Endothelial cell of umbilical vein (primary cell): Measurements from ENCODE around the gene HTT. TPM values are rescaled to one million over a fixed set of nuclear protein-coding genes. Genes with fewer than 3 reads are reported as not detected.

Experiments
- BruUV-seq: library from RNA; stranded (reverse); fragments of 400-500 nt; replicated peaks from 2 replicates; lab custom pipeline; 2021; lab: Mats Ljungman, UMichigan
- CTCF ChIA-PET: fragments of 300-600, 350-600 bp; sonication (Branson Sonifier 250); formaldehyde crosslinking; loops from one replicate; lab custom pipeline; 2021; ENCODE audit warnings: antibody characterized with exemption, inconsistent platforms; lab: Charles Lee
- POLR2A ChIA-PET: fragments of 300-600, 350-600 bp; sonication (Branson Sonifier 250); formaldehyde crosslinking; loops from one replicate; lab custom pipeline; 2021; ENCODE audit warnings: antibody characterized with exemption, inconsistent platforms; lab: Charles Lee
- DNase-seq: peaks from one replicate; pipeline ENCODE4 v3.0.0-alpha.2; 2011; ENCODE audit warnings: low read depth, low spot score
- FAIRE-seq: peaks from 2 replicates; lab custom pipeline; 2011; peaks lifted over from hg19 to GRCh38; lab: Jason Lieb, UNC
- H2AFZ ChIP-seq: 2 replicates; pipeline ENCODE4 v1.6.0; 2012; ENCODE audit warnings: low read depth, low read length, control low read depth, inconsistent platforms
- H3K27ac ChIP-seq: 2 replicates; pipeline ENCODE4 v1.5.1; 2011; ENCODE audit warnings: low read depth, mild to moderate bottlenecking, control low read depth, low read length, moderate library complexity; ENCODE audit not compliant: insufficient read depth
- H3K27me3 ChIP-seq, 2 experiments: 2 replicates each; pipeline versions ENCODE4 v1.6.0 to v1.6.1; 2011; ENCODE audit warnings: low read length in 2 of 2, mixed read lengths in 1 of 2; ENCODE audit not compliant: control insufficient read depth in 2 of 2, insufficient read depth in 2 of 2
- H3K36me3 ChIP-seq, 2 experiments: 2 replicates in 1 of 2; 3 replicates in 1 of 2; pipeline ENCODE4 v1.5.1; 2011; ENCODE audit warnings: low read length in 2 of 2, mild to moderate bottlenecking in 1 of 2, moderate library complexity in 1 of 2; ENCODE audit not compliant: control insufficient read depth in 2 of 2, insufficient read depth in 2 of 2; ENCODE audit errors: extremely low read depth in 1 of 2
- H3K4me1 ChIP-seq: 3 replicates; pipeline ENCODE4 v1.5.1; 2011; ENCODE audit warnings: mild to moderate bottlenecking, low read length; ENCODE audit not compliant: control insufficient read depth, insufficient read depth; ENCODE audit errors: extremely low read depth
- H3K4me2 ChIP-seq: 2 replicates; pipeline ENCODE4 v1.6.1; 2011; ENCODE audit warnings: low read length, control low read depth, mixed read lengths; ENCODE audit not compliant: insufficient read depth
- H3K4me3 ChIP-seq, 3 experiments: fragments of 200-600 bp in 1 of 3; sonication (generic), shearing (Covaris generic) in 1 of 3; replicated peaks in 1 of 3; 2 replicates each; pipeline ENCODE4 v1.5.1; 2011 to 2016; ENCODE audit warnings: control low read depth in 3 of 3, low read length in 3 of 3, mild to moderate bottlenecking in 2 of 3, inconsistent platforms in 1 of 3, low read depth in 1 of 3, moderate library complexity in 1 of 3; ENCODE audit not compliant: insufficient read depth in 1 of 3
- H3K79me2 ChIP-seq: 2 replicates; pipeline ENCODE4 v1.6.0; 2012; ENCODE audit warnings: low read length, inconsistent platforms; ENCODE audit not compliant: control insufficient read depth, insufficient read depth
- H3K9ac ChIP-seq: replicated peaks from 2 replicates; pipeline ENCODE3; 2011; ENCODE audit warnings: low read length, control low read depth; ENCODE audit not compliant: insufficient read depth; ENCODE audit errors: extremely low read depth
- H3K9me1 ChIP-seq: replicated peaks from 3 replicates; pipeline ENCODE4 v1.6.0; 2011; ENCODE audit warnings: mild to moderate bottlenecking, low read length; ENCODE audit not compliant: control insufficient read depth, insufficient read depth; ENCODE audit errors: extremely low read depth
- H3K9me3 ChIP-seq: replicated peaks from 2 replicates; pipeline ENCODE4 v1.5.1; 2012; ENCODE audit warnings: low read length, inconsistent platforms; ENCODE audit not compliant: control insufficient read depth, insufficient read depth
- H4K20me1 ChIP-seq: replicated peaks from 2 replicates; pipeline ENCODE3; 2011; ENCODE audit warnings: mild to moderate bottlenecking, low read length; ENCODE audit not compliant: control insufficient read depth, insufficient read depth; ENCODE audit errors: extremely low read depth
- EZH2 ChIP-seq: IDR thresholded peaks from 2 replicates; pipeline ENCODE4 v1.6.1; 2012; ENCODE audit warnings: borderline replicate concordance, low read depth, mild to moderate bottlenecking, moderate library complexity, low read length, inconsistent platforms; ENCODE audit not compliant: severe bottlenecking
- FOS ChIP-seq: IDR thresholded peaks from 2 replicates; pipeline ENCODE4 v1.6.1; 2011; ENCODE audit warnings: mild to moderate bottlenecking, low read length, moderate library complexity, borderline replicate concordance; ENCODE audit not compliant: insufficient read depth
- JUN ChIP-seq: IDR thresholded peaks from 2 replicates; pipeline ENCODE4 v1.6.1; 2011; ENCODE audit warnings: borderline replicate concordance, low read depth; ENCODE audit not compliant: insufficient read length, insufficient read depth
- MYC ChIP-seq: IDR thresholded peaks from one replicate; pipeline ENCODE4 v1.6.1; 2011; ENCODE audit warnings: mild to moderate bottlenecking, low read depth, low read length
- POLR2A ChIP-seq: IDR thresholded peaks from 2 replicates; pipeline ENCODE4 v1.6.1; 2012; ENCODE audit warnings: low read depth, mild to moderate bottlenecking, control low read depth, low read length
- dilution Hi-C: fragments of 300-500 bp; cut with MboI; formaldehyde crosslinking; loops from one replicate; pipeline ENCODE4 v1.15.0; 2019; ENCODE audit warnings: low sequenced_read_pairs; ENCODE audit not compliant: extremely low pct_ligation_motif_present
- intact Hi-C: fragments of 100-400 bp; cut with micrococcal nuclease; formaldehyde crosslinking; loops from one replicate; pipeline ENCODE4 v1.10.0; 2022
- polyA plus RNA-seq, 4 experiments: library from polyadenylated mRNA; depleted of rRNA in 3 of 4; stranded (reverse) in 3 of 4; unstranded in 1 of 4; fragments of >200 nt; gene quantifications; 2 replicates each; pipeline versions ENCODE4 v1.2.1 to v1.2.3, GENCODE V29; 2011 to 2012; ENCODE audit warnings: missing spikeins in 1 of 4
- total RNA-seq: library from RNA; stranded (reverse); gene quantifications from 2 replicates; pipeline ENCODE4 v1.2.3, GENCODE V29; 2021

HTT gene
- total and polyA plus RNA-seq, 2 donors (not counting 3 experiments of a cell fraction or from before 2014, with no cell fraction given) = 15.7 to 61.2 TPM

- no peak overlapping the region for H3K4me3 ChIP-seq
- BruUV-seq = no TSS peak
- intact Hi-C loops = no loop called here
- no peak overlapping the region for H3K4me2 ChIP-seq
- no peaks in the 10 kb centered on the region for H4K20me1 ChIP-seq
- CTCF ChIA-PET = no interaction called here
- H2AFZ ChIP-seq = no peak overlapping the region
- no peaks in the 10 kb centered on the region for H3K4me1 ChIP-seq
- FAIRE-seq (no peak), DNase-seq (no peak)
- no peaks in the 10 kb centered on the region for H3K36me3 ChIP-seq
- H3K9ac ChIP-seq = no peak overlapping the region
- TF ChIP-seq POLR2A (no peak), JUN (no peak), FOS (no peak), MYC (no peak)
- no peaks in the 10 kb centered on the region for H3K9me1 ChIP-seq
- dilution Hi-C loops = no loop called here
- POLR2A ChIA-PET = no interaction called here
- H3K79me2 ChIP-seq = no peaks in the 10 kb centered on the region
- H3K9me3 ChIP-seq = no peaks in the 10 kb centered on the region
- peaks cover 2% of the 10 kb centered on the region in 2 experiments for H3K27me3 ChIP-seq
- H3K27ac ChIP-seq = no peak overlapping the region
These were observed 195.6 kb downstream of the HTT start for GRCh38 chr4:3269991-3270611.

GRCh38 chr4:3271131-3271530, 196.7 kb downstream of the HTT start:
- TF ChIP-seq EZH2 (no peak), FOS (no peak)
- no TSS peak for BruUV-seq
- DNase-seq (no peak), FAIRE-seq (no peak)
- Histone ChIP-seq H3K4me1 (no peaks in the 10 kb centered on the region), H3K4me2 (no peak overlapping the region), H3K27ac (no peak overlapping the region), H3K36me3 (no peaks in the 10 kb centered on the region), H3K4me3 (no peak overlapping the region), H2AFZ (no peak overlapping the region), H3K9ac (no peak overlapping the region), H4K20me1 (no peaks in the 10 kb centered on the region), H3K27me3 (peaks cover 2% of the 10 kb centered on the region in 2 experiments), H3K9me1 (no peaks in the 10 kb centered on the region), H3K79me2 (no peaks in the 10 kb centered on the region), H3K9me3 (no peaks in the 10 kb centered on the region)
- intact Hi-C loops = no loop called here
- ChIA-PET CTCF (interaction anchor here (1.2 kb wide), 1 partner anchor 11 kb away, joined by 5 read pairs; no protein-coding TSS in a partner anchor), POLR2A (no interaction called here)
- dilution Hi-C loops = no loop called here
